ENCODE data around the gene GLIS2. TPM values are rescaled to one million over a fixed set of nuclear protein-coding genes. Genes with fewer than 3 reads are reported as not detected.

GLIS2 gene
- 10 to 100 TPM; 30.6 to 36.8 (median 31.1) TPM for polyA plus RNA-seq (ENCODE audit: insufficient read length in 3 of 3)

GRCh38 chr16:4315186-4316107 is at the start of gene GLIS2:
TSS of gene GLIS2 (plus strand) at chr16:4316067. CDS start at chr16:4332281, 16,214 bp downstream.
- DNase-seq (ENCODE audit: low read depth in 3 of 3, low spot score in 2 of 3): no peak

DNA sequence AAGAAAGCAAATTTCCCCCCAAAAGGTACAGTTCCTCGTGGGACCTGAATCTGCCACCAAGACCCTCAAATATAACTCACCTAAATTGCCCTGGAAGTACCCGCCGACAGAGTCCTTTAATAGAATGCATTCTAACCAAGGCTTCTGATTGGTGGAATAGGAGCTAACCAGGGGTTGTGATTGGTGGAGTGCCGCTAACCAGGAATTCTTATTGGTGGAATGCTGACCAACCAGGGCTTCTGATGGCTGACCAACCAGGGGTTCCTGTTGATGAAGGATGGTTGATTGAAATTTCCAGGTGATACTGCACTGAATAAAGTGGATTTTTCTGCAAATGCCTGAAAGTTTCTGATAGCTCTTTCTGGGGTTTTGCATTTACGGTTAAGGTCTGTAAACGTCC is 49.5 kb upstream of the GLIS2 start:
- no peak for DNase-seq (ENCODE audit: low read depth in 3 of 3, low spot score in 2 of 3)

GRCh38 chr16:4270091-4270490 is 45.8 kb upstream of the GLIS2 start:
- no peak for DNase-seq (ENCODE audit: low read depth in 3 of 3, low spot score in 2 of 3)

DNA sequence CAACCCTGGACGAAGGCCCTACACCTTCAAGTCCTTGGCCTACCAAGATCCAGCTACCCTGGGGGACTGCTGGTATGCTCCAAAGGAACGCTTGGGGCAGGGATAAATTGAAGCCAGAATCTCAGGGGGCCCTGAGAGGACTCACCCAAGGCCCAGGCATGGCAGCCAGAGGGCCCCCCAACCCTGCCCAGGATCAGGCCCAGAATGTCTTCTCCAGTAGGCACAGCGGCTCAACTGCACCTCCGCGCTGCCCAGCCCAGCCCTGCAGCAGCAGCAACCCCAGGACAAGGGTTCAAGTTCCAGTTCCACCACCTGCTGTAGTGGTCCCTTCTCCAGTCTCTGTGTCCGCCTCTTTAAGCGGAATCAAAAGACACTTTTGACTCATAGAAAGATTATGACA is 45.3 kb upstream of the GLIS2 start:
- DNase-seq (ENCODE audit: low read depth in 3 of 3, low spot score in 2 of 3): no peak

DNA sequence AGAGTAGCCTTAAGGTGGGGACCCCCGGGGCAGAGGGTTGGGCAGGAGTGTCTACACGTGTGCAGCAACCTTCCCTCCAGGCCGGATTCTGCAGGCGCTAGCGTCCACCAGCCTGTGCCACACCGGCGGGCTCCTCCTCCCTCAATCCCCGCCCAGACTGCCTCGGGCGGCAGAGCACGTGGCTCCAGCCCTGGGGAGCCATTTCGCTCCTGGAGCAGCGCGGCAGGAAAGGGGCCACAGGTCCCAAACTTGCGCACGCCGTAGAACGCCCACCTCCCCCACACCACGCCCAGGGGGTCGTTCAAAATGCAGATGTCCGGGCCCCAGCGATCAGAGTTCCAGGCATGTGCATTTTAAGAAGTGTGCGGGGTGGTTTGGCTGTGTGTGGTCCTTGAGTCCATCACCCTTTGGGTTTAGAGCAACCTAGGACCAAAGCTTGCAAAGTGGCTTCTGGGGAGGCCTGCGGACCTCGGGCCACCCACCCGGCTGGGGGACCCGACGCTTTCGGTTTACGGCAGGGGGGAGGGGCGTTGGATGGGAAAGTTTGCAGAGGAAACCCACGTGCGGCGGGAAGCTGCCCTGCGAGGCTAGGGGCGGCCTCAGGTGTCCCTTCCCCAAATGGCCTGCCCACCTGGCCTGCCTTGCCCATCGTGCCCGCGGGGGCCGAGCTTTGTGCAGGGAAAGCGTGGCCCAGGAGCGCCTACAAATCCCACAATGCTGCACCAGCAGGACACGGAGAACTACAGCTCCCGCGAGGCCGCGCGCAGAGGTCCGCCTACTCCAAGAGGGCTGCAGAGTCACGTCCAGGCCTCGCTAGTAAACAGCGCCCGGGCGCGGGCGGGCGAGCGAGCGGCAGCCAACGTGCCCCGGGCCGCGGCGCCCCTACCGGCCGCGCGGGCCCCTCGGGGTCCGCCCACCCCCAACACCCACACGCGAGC is 44.4 kb upstream of the GLIS2 start:
- DNase-seq (ENCODE audit: low read depth in 3 of 3, low spot score in 2 of 3): peak in 2 of 3 donors; percentile 70 to 80

DNA sequence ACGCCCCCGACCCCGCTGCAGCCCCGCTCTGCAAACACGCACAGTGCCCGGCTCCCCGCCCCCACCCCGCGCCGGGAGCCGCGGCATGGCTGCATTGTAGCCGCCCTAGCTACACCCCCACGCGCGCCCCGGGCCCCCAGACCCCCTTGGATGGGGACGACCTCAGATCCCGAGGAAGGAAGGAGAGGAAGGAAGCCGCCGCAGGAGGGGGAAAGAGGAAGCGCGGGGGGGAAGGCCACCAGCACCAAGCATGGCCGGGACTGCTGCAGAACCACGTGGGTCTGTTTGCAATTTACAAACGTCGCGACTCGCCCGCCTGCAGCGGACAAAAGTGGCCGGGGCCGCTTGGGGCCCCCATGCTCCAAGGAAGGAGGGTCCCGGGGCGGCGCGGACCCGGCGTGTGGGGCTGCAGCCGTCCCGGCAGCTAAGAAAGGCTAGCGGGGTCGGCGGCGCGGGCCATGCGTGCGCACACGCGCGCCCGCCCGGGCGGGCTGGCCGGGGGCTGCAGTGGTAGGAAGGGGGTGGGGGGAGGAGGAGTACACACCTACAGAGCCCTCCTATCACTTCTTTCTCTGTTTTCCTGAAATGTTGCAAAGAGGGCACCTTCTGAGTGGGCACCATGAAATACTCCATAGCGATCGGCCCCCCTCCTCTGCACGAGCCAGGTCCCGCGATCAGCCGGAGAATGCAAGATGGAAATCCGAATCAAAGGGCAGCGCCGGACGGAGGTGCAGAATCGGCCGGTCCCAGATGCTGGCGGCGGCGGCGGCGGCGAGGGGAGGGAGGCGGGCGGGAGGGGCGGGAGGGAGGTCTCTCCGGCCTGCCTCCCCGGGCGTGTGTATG is 43.5 kb upstream of the GLIS2 start:
- no peak for DNase-seq (ENCODE audit: low read depth in 3 of 3, low spot score in 2 of 3)

- DNase-seq (ENCODE audit: low read depth in 3 of 3, low spot score in 2 of 3): peak in 1 of 3 donors; percentile 41
These were observed 42.0 kb upstream of the GLIS2 start for GRCh38 chr16:4273858-4274311.

- no peak for DNase-seq (ENCODE audit: low read depth in 3 of 3, low spot score in 2 of 3)
These were observed 40.0 kb upstream of the GLIS2 start for GRCh38 chr16:4275861-4276260.

DNA sequence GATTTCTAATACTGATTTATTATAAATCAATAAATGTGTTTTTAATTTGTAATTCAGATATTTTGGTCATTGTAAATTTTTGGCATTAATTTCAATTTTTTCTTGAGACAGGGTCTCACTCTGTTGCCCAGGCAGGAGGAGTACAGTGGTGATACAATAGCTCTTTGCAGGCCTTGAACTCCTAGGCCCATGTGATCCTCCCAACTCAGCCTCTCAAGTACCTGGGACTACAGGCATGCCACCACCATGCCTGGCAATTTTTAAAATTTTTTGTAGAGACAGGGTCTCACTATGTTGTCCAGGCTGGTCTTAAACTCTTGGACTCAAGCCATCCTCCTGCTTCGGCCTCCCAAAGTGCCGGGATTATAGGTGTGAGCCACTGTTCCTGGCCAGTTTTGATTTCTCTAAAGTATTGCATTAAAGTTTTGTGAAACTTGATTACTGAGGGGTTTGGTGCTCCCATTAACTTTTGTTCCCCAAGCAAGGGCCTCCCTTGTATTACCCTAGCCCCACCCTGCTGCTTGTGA is 37.8 kb upstream of the GLIS2 start:
- DNase-seq (ENCODE audit: low read depth in 3 of 3, low spot score in 2 of 3): no peak

- DNase-seq (ENCODE audit: low read depth in 3 of 3, low spot score in 2 of 3): no peak
These were observed 35.2 kb upstream of the GLIS2 start for GRCh38 chr16:4280625-4281024.

DNA sequence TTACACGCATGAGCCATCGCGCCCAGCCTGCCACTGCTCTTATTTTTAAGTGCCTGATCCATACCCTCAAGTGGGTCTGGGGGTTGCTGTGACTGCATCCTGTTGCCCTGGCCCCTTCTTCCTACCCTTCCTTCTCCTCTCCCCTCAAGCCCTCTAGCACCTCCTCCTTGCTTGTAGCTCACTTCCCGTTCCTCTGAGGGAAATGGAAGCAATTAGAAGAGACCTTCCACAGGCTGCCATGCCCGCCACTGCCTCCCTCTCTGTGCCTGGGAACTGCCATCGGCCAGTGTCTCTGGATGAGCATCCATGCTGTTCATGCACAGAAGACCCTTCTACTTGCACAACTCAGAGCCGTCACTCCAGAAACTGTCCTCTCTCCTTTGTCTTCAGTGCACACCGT is 32.4 kb upstream of the GLIS2 start:
- DNase-seq (ENCODE audit: low read depth in 3 of 3, low spot score in 2 of 3): no peak

DNA sequence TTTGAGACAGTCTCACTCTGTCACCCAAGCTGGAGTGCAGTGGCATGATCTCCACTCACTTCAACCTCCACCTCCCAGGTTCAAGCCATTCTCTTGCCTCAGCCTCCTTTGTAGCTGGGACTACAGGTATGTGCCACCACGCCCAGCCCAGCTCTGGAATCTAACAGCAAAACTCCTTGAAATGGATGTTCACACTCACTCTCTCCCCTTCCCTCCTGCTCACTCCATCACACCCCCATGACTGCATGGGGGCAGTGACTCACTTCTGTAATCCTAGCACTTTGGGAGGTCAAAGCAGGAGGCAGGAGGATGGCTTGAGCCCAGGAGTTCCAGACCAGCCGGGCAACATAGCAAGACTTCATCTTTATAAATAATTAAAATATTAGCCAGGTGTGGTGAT is 31.9 kb upstream of the GLIS2 start:
- DNase-seq (ENCODE audit: low read depth in 3 of 3, low spot score in 2 of 3): no peak

GRCh38 chr16:4285167-4285566 is 30.7 kb upstream of the GLIS2 start:
- no peak for DNase-seq (ENCODE audit: low read depth in 3 of 3, low spot score in 2 of 3)

- DNase-seq (ENCODE audit: low read depth in 3 of 3, low spot score in 2 of 3): peak in 1 of 3 donors; percentile 37
These were observed 27.5 kb upstream of the GLIS2 start for GRCh38 chr16:4288148-4288921.

DNA sequence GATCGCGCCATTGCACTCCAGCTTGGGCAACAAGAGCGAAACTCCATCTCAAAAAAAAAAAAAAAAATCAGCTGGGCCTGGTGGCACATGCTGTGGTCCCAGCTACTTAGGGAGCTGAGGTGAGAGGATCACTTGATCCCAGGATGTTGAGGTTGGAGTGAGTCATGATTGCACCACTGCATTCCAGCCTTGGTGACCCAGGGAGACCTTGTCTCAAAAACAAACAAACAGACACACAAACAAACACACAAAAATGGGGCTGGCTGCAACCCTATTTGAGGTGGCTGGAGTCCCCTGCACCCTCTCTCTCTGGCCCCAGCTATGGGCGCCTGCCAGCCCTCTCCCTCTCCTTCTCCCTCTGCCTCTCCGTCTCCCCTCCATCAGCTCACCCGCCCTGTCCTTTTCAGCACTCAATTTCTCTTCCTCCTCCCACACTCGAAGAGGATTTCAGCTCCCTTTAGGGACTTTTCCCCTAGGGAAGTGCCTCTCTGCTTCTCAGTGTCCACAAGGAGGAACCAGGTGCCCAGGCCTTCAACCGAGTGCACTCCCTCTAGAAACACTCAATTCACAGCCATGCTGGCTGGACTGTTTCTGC is 25.5 kb upstream of the GLIS2 start:
- DNase-seq (ENCODE audit: low read depth in 3 of 3, low spot score in 2 of 3): no peak

GRCh38 chr16:4291699-4292098 is 24.2 kb upstream of the GLIS2 start:
- no peak for DNase-seq (ENCODE audit: low read depth in 3 of 3, low spot score in 2 of 3)

- DNase-seq (ENCODE audit: low read depth in 3 of 3, low spot score in 2 of 3): no peak
These were observed 22.6 kb upstream of the GLIS2 start for GRCh38 chr16:4293181-4293716.

- DNase-seq (ENCODE audit: low read depth in 3 of 3, low spot score in 2 of 3): no peak
These were observed 21.9 kb upstream of the GLIS2 start for GRCh38 chr16:4293822-4294457.
